Measurements from ENCODE around the gene NBEA.

DNA sequence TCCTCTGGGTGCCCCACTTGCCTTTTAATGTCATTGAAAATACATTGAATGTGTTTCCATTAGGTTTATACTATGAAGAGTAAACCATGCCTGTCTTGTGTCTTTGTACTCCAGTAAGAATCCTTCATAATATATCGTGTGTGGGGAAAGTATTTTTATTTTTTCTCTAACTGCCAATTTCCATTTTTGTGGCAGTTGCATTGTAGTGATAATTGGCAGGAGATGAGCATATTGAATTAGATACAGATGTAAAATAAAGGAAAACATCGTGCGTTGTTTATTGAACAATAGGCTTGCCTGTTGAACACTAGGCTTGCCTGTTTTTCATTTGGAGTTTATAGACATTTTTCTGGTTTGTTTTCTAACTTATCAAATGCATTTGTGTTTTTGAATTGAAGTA lies 218.8 kb downstream of the NBEA start:
- TF ChIP-seq EZH2 (IDR thresholded peaks at IDR 0.05; ENCODE audit: borderline replicate concordance) (no peak), EZH2phosphoT487 (IDR thresholded peaks at IDR 0.05; ENCODE audit: low read depth, severe bottlenecking, unreplicated experiment) (no peak)
- TF ChIP-seq, protein P1, sequence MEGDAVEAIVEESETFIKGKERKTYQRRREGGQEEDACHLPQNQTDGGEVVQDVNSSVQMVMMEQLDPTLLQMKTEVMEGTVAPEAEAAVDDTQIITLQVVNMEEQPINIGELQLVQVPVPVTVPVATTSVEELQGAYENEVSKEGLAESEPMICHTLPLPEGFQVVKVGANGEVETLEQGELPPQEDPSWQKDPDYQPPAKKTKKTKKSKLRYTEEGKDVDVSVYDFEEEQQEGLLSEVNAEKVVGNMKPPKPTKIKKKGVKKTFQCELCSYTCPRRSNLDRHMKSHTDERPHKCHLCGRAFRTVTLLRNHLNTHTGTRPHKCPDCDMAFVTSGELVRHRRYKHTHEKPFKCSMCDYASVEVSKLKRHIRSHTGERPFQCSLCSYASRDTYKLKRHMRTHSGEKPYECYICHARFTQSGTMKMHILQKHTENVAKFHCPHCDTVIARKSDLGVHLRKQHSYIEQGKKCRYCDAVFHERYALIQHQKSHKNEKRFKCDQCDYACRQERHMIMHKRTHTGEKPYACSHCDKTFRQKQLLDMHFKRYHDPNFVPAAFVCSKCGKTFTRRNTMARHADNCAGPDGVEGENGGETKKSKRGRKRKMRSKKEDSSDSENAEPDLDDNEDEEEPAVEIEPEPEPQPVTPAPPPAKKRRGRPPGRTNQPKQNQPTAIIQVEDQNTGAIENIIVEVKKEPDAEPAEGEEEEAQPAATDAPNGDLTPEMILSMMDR (IDR thresholded peaks at IDR 0.05; ENCODE audit: poor library complexity): no peak

Data from hepatocyte (in vitro differentiated cells).